Dedifferentiated amniotic fluid mesenchymal stem cell (primary cell): Measurements from ENCODE around the gene ARL8A.
"Not testable (repeated sequence)": the region's sequence is repeated elsewhere in the genome, so short reads cannot be mapped to it uniquely, and the experiment has no call there.

ENCODE experiments used
- DNase-seq: peaks from one replicate; pipeline ENCODE4 v3.0.0-alpha.2; 2016; ENCODE audit errors: extremely low spot score

ARL8A gene

DNA sequence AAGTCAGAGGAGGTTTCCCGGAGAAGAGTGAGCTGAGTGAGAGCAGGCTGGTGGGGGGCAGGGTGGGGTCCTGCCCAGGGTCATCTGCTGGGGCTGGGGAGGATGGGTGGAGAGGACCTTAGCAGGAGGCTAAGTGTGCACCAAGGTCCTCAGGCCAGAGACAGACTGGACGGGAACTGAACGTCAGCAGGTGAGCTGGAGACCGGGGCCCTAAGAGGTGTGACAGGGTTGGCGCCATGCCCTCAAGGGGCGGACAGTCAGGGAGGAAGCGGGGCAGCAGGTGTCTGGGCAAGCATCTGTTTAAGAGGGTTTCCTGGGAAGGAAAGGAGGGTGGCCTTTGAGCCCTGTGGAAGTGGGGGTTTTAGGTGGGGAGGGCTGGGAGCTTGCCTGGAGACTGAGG, 29.5 kb upstream of the ARL8A start:
- DNase-seq = no peak

- no peak for DNase-seq
Observed at GRCh38 chr1:202172015-202172355, 27.4 kb upstream of the ARL8A start.

- no peak for DNase-seq
Observed at GRCh38 chr1:202171292-202172014, 26.9 kb upstream of the ARL8A start.

- DNase-seq = no peak
Observed at GRCh38 chr1:202170726-202171125, 26.2 kb upstream of the ARL8A start.

DNA sequence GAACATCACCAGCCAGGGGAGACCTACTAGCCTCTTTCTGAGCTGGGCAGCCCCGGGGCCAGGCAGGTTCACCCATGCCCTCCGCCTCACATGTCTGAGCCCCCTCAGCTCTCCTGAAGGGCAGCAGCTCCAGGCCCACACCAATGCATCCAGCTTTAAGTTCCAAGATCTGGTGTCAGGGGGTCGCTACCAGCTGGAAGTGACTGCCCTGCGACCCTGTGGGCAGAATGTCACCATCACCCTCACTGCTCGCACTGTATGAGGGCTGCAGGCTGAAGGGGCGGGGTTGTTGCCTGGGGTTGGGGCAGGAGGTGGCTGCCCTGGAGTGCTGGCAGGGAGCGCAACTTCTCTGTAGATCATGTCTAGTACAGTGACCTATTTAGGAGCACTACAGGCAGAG, 24.3 kb upstream of the ARL8A start:
- no peak for DNase-seq

- DNase-seq = no peak
Observed at GRCh38 chr1:202167708-202168415, 23.3 kb upstream of the ARL8A start.

DNA sequence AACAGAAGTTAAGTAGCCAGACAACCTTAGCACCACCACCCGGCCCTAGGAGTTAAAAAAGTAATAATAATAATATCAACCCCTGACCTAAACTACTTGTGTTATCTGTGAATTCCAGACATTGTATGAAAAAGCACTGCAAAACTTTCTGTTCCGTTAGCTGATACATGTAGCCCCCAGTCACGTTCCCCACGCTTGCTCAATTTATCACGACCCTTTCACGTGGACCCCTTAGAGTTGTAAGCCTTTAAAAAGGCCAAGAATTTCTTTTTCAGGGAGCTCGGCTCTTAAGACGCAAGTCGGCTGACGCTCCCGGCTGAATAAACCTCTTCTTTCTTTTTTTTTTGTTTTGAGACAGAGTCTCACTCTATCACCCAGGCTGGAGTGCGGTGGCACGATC, 22.5 kb upstream of the ARL8A start:
- DNase-seq = not testable (repeated sequence)

DNA sequence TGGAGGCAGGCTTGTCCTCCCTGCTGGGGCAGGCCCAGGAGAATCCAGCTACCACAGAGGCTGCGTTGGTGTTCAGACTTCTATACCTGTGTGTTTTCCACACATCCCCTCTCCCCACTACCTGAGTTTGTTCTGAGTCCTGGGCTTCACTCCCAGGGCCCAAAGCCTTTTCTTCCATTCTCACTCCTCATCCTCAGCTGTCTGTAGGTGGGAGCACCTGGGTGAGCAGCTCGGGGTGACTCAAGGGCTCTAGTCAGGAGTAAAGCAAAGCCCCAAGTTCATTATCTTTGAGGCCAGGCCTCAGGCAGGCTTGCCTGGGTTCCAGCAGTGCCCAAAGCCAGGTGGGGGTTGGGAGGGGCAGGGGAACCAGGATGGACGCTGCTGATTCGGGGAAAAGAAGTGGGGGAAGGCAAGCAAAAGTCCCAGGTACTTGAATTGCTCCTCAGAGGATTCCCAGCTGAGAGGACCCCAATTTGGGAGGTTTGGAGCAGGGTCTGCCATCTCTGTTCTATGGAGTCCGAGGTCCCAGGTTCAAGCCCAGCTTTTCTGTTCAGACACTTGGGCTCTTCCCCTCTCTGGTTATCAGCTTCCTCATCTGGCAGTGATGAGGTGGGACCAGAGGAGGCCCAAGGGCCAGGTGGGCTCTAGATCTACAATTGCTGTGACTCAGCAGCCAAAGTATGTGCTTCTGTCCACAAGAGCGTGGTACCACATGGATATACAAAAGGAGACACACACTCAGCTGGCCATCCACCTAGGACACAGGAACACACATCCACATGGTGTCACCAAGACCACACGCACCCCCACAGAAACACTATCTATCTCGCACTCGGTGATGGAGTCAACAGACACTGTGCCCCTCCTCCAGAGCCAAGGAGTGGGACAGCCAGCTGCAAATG, 21.7 kb upstream of the ARL8A start:
- DNase-seq = no peak

DNA sequence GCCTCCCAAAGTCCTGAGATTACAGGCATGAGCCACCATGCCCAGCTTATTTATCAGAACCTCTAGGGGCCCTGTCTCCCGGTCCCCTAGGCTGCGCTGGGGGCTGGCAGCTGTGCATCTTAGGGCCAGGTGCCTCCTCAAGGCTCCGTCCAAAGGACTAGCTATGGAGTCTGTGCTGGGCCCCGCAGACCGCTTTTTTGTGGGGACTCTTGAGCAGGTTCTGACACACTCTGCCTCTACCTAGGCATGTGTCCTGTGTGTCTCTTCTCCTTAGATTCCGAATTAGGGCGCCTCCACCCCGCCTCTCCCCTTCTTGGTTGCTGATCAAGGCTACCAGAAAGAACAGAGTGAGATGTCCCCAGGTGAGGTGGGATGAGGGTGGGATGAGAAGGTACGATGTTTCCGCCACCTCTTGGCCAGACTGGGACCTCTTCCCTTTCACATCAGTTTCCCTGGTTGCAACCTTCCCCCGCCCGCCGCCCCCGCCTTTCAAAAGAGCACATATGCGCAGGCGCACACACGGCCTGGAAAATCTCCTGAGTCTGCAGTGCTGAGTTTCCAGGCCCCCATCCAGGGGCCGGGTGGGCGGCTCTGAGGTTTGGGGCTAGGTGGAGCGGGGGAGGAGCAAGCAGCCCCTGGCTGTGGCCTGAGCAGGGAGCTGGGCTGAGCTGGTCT, 20.9 kb upstream of the ARL8A start:
- DNase-seq = no peak

DNA sequence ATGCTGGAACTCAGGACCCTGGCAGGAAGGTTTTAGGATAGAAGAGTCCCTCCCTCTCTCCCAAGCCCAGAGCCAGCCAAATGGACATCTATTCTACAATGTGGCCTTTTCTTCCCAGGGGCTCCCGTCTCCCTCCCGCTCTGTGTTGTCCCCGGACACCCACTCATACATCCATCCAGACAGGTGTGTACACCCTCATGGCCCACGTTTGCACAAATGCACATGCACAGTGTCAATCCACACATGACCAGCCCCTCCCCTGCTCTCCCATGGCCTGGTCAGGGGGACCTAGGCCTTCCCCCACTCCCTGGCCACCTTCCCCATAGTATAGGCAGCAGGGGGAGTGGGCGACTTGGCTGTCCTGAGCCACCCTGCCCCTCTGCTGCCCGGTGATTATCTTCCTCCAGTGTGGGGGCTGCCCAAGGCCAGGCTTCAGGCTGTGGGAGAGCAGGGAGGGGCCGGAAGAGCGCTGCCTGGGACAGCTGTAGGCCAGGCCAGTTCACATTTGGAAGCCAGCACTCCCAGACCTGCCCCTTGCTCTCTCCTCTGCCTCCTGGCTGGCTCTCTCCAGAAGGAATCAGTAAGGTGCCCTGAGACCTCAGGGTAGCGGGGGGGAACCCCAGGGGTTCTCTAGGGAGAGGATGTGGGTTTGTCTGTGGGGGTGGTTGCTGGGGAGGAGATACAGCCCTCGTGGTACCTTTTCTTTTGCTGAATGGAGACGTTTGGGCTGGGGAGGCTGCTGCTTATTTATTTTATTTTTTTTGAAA, 19.9 kb upstream of the ARL8A start:
- no peak for DNase-seq

GRCh38 chr1:202163281-202164270, 19.0 kb upstream of the ARL8A start:
- no peak for DNase-seq

GRCh38 chr1:202162418-202163280, 18.1 kb upstream of the ARL8A start:
- DNase-seq = no peak

DNA sequence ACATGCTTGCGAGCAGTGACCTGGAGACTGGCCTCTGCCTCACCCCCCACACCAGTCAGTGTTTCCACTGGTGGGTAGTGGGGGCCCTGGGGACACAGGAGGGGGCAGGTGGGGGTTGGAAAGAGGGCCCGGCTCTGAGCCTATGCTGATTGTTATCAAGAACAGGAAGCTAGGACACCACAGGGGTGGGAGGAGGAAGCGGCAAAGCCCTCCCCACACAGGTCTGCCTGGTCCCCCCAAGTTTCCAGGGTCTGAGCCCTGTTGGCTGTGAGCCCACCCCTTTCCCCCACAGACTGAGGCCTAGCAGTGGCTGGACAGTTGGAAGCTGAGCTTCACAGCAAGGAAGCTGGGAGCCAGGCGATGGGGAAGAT, 17.5 kb upstream of the ARL8A start:
- DNase-seq = no peak

GRCh38 chr1:202161151-202162046, 16.9 kb upstream of the ARL8A start:
- no peak for DNase-seq

GRCh38 chr1:202160377-202160940, 15.9 kb upstream of the ARL8A start, which contains the start of gene PTPN7:
Gene PTPN7 (minus strand): TSS chr1:202160602. CDS start chr1:202159402, 1,200 bp downstream.
- no peak for DNase-seq

DNA sequence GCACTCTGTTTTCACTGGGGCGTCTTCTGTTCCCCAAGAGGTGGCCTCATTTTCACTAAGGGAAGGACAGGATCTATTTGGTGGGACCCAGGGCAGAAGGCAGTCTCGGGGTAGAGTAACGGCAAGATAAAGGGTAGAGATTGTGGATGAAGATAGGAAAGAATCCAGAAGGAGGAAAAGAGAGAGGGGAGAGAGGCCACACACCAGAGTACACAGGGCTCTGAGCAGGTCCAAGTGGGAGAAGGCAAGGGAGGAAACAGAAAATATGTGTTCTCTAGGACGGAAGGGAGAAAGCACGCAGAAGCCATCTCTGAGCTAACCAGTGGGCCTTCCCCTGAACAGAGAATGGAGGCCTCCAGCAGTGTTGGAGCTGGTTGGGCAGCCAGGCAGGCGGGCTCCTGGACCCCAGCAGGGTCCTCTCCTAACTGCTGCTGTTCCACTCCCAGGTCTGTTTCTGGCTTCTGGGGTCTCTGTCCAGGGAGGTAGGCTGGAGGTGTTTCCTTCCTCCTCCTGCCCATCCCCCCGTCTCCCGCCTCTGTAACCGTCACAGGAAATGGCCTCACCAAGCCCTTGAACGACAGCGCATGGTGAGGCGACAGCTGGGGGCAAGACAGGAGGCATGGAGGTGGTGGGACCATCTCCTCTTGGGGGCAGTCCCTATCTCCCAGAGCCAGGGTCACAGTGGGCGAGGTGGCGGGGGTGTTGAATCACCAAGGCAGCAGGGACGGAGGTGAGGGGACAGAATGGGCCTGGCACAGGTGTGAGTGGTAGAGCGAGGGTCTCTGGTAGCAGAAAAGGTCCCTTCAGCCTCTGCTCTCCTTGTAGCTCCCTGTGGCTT, 15.2 kb upstream of the ARL8A start:
- no peak for DNase-seq
